Duodenal mucosa (tissue), 2 donors: ENCODE data around the gene DEAF1.

Source experiments
- H3K27ac ChIP-seq: one replicate; pipeline ENCODE4 v1.7.0; 2013; ENCODE audit warnings: low read depth, low read length
- H3K27me3 ChIP-seq, 2 donors: one replicate each; pipeline ENCODE4 v1.7.0; 2013; ENCODE audit warnings: low read length in 2 of 2, control low read depth in 1 of 2; ENCODE audit not compliant: insufficient read depth in 2 of 2, control insufficient read depth in 1 of 2
- H3K36me3 ChIP-seq, 2 donors: one replicate each; pipeline ENCODE4 v1.7.0; 2013; ENCODE audit warnings: low read length in 2 of 2, control low read depth in 1 of 2; ENCODE audit not compliant: insufficient read depth in 2 of 2, control insufficient read depth in 1 of 2
- H3K4me1 ChIP-seq, 2 donors: one replicate each; pipeline ENCODE4 v1.7.0; 2013; ENCODE audit warnings: low read length in 2 of 2, control low read depth in 1 of 2; ENCODE audit not compliant: insufficient read depth in 2 of 2, control insufficient read depth in 1 of 2
- H3K4me3 ChIP-seq, 2 donors: one replicate each; pipeline ENCODE4 v1.7.0; 2013; ENCODE audit warnings: low read length in 2 of 2, low read depth in 1 of 2
- H3K9ac ChIP-seq, 2 donors: one replicate each; pipeline ENCODE4 v1.7.0; 2013; ENCODE audit warnings: low read length in 2 of 2, low read depth in 1 of 2
- H3K9me3 ChIP-seq, 2 donors: one replicate each; pipeline ENCODE4 v1.7.0; 2013; ENCODE audit warnings: low read length in 2 of 2, control low read depth in 1 of 2; ENCODE audit not compliant: control insufficient read depth in 1 of 2

Gene DEAF1

GRCh38 chr11:605286-606129, 89.5 kb downstream of the DEAF1 start:
- no peaks in the 10 kb centered on the region for H3K27me3 ChIP-seq
- peaks cover 0 to 1% of the 10 kb centered on the region in 2 donors for H3K4me1 ChIP-seq
- H3K9ac ChIP-seq = no peak overlapping the region
- peaks cover 58 to 90% of the 10 kb centered on the region in 2 donors for H3K36me3 ChIP-seq
- H3K4me3 ChIP-seq = no peak overlapping the region
- no peaks in the 10 kb centered on the region for H3K9me3 ChIP-seq
- H3K27ac ChIP-seq = no peak overlapping the region

DNA sequence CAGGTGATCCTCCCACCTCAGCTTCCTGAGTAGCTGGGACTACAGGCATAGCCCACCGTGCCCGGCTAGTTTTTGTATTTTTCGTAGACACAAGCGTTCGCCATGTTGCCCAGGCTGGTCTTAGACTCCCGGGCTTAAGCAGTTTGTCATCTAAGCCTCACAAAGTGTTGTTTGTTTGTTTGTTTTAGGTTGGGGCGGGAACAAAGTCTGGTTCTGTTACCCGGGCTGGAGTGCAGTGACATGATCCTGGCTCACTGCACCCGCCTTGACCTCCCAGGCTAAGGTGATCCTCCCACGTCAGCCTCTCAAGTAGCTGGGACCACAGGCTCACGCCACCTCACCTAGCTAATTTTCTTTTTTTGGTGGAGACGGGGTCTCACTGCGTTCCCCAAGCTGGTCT, 91.9 kb downstream of the DEAF1 start:
- H3K9ac ChIP-seq = no peak overlapping the region
- H3K4me3 ChIP-seq = no peak overlapping the region
- H3K9me3 ChIP-seq = no peaks in the 10 kb centered on the region
- no peaks in the 10 kb centered on the region for H3K4me1 ChIP-seq
- no peaks in the 10 kb centered on the region for H3K27me3 ChIP-seq
- no peak overlapping the region for H3K27ac ChIP-seq
- peaks cover 50 to 84% of the 10 kb centered on the region in 2 donors for H3K36me3 ChIP-seq

GRCh38 chr11:601573-602245, 93.3 kb downstream of the DEAF1 start:
- Histone ChIP-seq H3K4me1 (no peaks in the 10 kb centered on the region), H3K27me3 (no peaks in the 10 kb centered on the region), H3K4me3 (no peak overlapping the region), H3K9ac (no peak overlapping the region), H3K36me3 (peaks cover 45 to 83% of the 10 kb centered on the region in 2 donors), H3K27ac (no peak overlapping the region), H3K9me3 (no peaks in the 10 kb centered on the region)

GRCh38 chr11:598005-598680, 96.9 kb downstream of the DEAF1 start:
- Histone ChIP-seq H3K27ac (no peak overlapping the region), H3K4me3 (no peak overlapping the region), H3K9ac (no peak overlapping the region), H3K9me3 (no peaks in the 10 kb centered on the region), H3K4me1 (no peaks in the 10 kb centered on the region), H3K36me3 (peaks cover 41 to 83% of the 10 kb centered on the region in 2 donors), H3K27me3 (no peaks in the 10 kb centered on the region)

GRCh38 chr11:597166-597725, 97.8 kb downstream of the DEAF1 start:
- no peak overlapping the region for H3K27ac ChIP-seq
- no peak overlapping the region for H3K9ac ChIP-seq
- no peaks in the 10 kb centered on the region for H3K9me3 ChIP-seq
- H3K27me3 ChIP-seq = no peaks in the 10 kb centered on the region
- peaks cover 48 to 85% of the 10 kb centered on the region in 2 donors for H3K36me3 ChIP-seq
- H3K4me3 ChIP-seq = no peak overlapping the region
- H3K4me1 ChIP-seq = no peaks in the 10 kb centered on the region

DNA sequence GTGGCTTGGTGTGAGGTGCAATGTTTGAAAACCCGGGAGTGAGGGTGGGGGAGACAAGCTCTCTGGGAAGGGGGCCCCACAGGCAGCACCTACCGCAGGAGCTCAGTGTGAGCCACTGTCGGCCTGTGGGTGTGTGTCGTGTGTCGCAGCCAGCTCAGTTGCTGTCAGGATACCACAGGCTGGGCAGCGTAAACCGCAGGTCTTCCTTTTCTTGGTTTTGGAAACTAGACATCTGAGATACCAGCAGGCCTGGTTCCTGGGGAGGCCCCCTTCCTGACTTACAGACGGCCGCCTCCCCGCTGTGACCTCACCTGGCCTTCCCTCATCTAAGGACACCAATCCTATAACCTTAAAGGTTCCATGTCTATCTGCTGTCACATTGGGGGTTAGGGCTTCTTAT, 98.6 kb downstream of the DEAF1 start:
- H3K9me3 ChIP-seq = no peaks in the 10 kb centered on the region
- H3K27me3 ChIP-seq = no peaks in the 10 kb centered on the region
- no peak overlapping the region for H3K27ac ChIP-seq
- H3K4me3 ChIP-seq = no peak overlapping the region
- no peak overlapping the region for H3K9ac ChIP-seq
- H3K4me1 ChIP-seq = no peaks in the 10 kb centered on the region
- peaks cover 48 to 81% of the 10 kb centered on the region in 2 donors for H3K36me3 ChIP-seq

DNA sequence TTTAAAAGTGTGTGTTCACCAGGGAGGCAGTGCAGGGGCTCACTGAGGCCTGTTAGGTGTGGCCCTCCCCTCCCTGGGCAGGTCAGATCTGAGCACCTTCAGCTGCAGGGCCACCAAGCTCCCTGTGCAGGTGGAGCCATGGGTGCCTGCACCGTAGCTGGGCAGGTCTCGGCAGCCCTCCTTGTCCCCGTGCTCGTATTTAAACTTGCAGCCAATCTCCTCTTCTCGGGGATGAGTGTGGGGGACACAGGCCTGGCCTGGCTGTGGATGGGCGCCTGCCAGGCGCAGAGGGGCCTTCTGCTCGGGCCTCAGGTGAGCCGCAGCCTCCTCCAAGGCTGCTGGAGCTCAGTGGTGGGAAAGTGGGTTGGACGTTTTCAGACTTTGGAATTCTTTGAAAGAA, 99.6 kb downstream of the DEAF1 start:
- H3K36me3 ChIP-seq = peaks cover 56 to 85% of the 10 kb centered on the region in 2 donors
- no peak overlapping the region for H3K9ac ChIP-seq
- no peak overlapping the region for H3K4me3 ChIP-seq
- H3K4me1 ChIP-seq = no peaks in the 10 kb centered on the region
- H3K27me3 ChIP-seq = no peaks in the 10 kb centered on the region
- no peak overlapping the region for H3K27ac ChIP-seq
- no peaks in the 10 kb centered on the region for H3K9me3 ChIP-seq
